ENCODE results near the gene MTR. TPM values are rescaled to one million over a fixed set of nuclear protein-coding genes. Genes with fewer than 3 reads are reported as not detected.

Gene MTR
- total RNA-seq, 6 experiments from 2014 or later = 9.4 to 15.4 (median 11.8) TPM

- Histone ChIP-seq H3K4me3 (no peak overlapping the region), H3K9me3 (no peaks in the 10 kb centered on the region), H3K4me1 (peaks cover 0 to 32% (median 4%) of the 10 kb centered on the region in 4 donors), H3K36me3 (peaks cover 0 to 45% (median 16%) of the 10 kb centered on the region in 4 donors), H3K27me3 (no peaks in the 10 kb centered on the region), H3K27ac (peak overlapping the region in 1 of 3 donors; percentile 20)
- TF ChIP-seq CTCF (IDR thresholded peaks at IDR 0.05) (no peak), POLR2A (IDR thresholded peaks at IDR 0.05) (no peak)
- DNase-seq (no peak), ATAC-seq (no peak)
- 91% methylated on average over 4 of the region's 4 CpGs for WGBS (ENCODE audit: insufficient coverage, low coverage, low lambda C conversion rate, missing lambda C conversion rate)
- intact Hi-C loops (cut with DNase I) = no loop called here
These were observed 39.8 kb downstream of the MTR start for GRCh38 chr1:236834876-236835275.

- WGBS (ENCODE audit: insufficient coverage, low coverage, low lambda C conversion rate, missing lambda C conversion rate) = 43% methylated on average over 4 of the region's 4 CpGs
- peak; percentile 83 to 95 (median 92) for ATAC-seq
- TF ChIP-seq CTCF (IDR thresholded peaks at IDR 0.05) (no peak), POLR2A (IDR thresholded peaks at IDR 0.05) (no peak)
These were observed 40.4 kb downstream of the MTR start for GRCh38 chr1:236835491-236835890.

GRCh38 chr1:236836157-236836556 is 41.1 kb downstream of the MTR start:
- Histone ChIP-seq H3K4me3 (no peak overlapping the region), H3K27me3 (no peaks in the 10 kb centered on the region), H3K27ac (peak overlapping the region in 1 of 3 donors; percentile 69), H3K4me1 (peaks cover 0 to 32% (median 4%) of the 10 kb centered on the region in 4 donors), H3K36me3 (peaks cover 0 to 38% (median 17%) of the 10 kb centered on the region in 4 donors), H3K9me3 (no peaks in the 10 kb centered on the region)
- intact Hi-C loops (cut with DNase I) = no loop called here
- no peak for TF ChIP-seq POLR2A (IDR thresholded peaks at IDR 0.05)
- TF ChIP-seq CTCF (IDR thresholded peaks at IDR 0.05) = no peak
- WGBS (ENCODE audit: insufficient coverage, low coverage, low lambda C conversion rate, missing lambda C conversion rate) = 75% methylated on average over 5 of the region's 5 CpGs
- peak in 1 of 4 donors; percentile 25 for ATAC-seq
- no peak for DNase-seq

More at GRCh38 chr1:236835491-236835890, 40.4 kb downstream of the MTR start:
- Histone ChIP-seq H3K4me1 (peaks cover 0 to 32% (median 4%) of the 10 kb centered on the region in 4 donors), H3K27me3 (no peaks in the 10 kb centered on the region), H3K9me3 (no peaks in the 10 kb centered on the region), H3K36me3 (peaks cover 0 to 44% (median 19%) of the 10 kb centered on the region in 4 donors), H3K4me3 (no peak overlapping the region), H3K27ac (peak overlapping the region in 2 of 3 donors; percentile 56 to 69)
- intact Hi-C loops (cut with DNase I) = no loop called here
- peak; percentile 34 to 79 (median 60) for DNase-seq

- TF ChIP-seq POLR2A (IDR thresholded peaks at IDR 0.05) (no peak), CTCF (IDR thresholded peaks at IDR 0.05) (no peak)
- Histone ChIP-seq H3K27ac (no peak overlapping the region), H3K4me1 (peaks cover 0 to 32% (median 4%) of the 10 kb centered on the region in 4 donors), H3K4me3 (no peak overlapping the region), H3K9me3 (no peaks in the 10 kb centered on the region), H3K27me3 (no peaks in the 10 kb centered on the region), H3K36me3 (peaks cover 0 to 31% (median 17%) of the 10 kb centered on the region in 4 donors)
- intact Hi-C loops (cut with DNase I) = no loop called here
- ATAC-seq = no peak
- 94% methylated on average over 4 of the region's 4 CpGs for WGBS (ENCODE audit: insufficient coverage, low coverage, low lambda C conversion rate, missing lambda C conversion rate)
- DNase-seq = no peak
These were observed 42.0 kb downstream of the MTR start for GRCh38 chr1:236837115-236837514.
